Keratinocyte (primary cell): ENCODE data around the gene ABCD2. TPM values are rescaled to one million over a fixed set of nuclear protein-coding genes. Genes with fewer than 3 reads are reported as not detected.

Experiments
- DNase-seq: peaks from one replicate; pipeline ENCODE4 v3.0.0-alpha.2; 2011; ENCODE audit warnings: low read depth, missing footprints, low spot score
- FAIRE-seq: peaks from 2 replicates; lab custom pipeline; 2011; peaks lifted over from hg19 to GRCh38; lab: Jason Lieb, UNC
- H2AFZ ChIP-seq: 2 replicates; pipeline ENCODE4 v1.6.0; 2012; ENCODE audit warnings: low read length, control low read depth, inconsistent platforms; ENCODE audit not compliant: control insufficient read depth
- H3K27ac ChIP-seq: 2 replicates; pipeline ENCODE4 v1.5.1; 2011; ENCODE audit warnings: low read length; ENCODE audit not compliant: control insufficient read depth, insufficient read depth
- H3K27me3 ChIP-seq: 3 replicates; pipeline ENCODE4 v1.6.0; 2011; ENCODE audit warnings: low read length; ENCODE audit not compliant: control insufficient read depth, insufficient read depth; ENCODE audit errors: extremely low read depth
- H3K36me3 ChIP-seq, 2 experiments: 2 replicates in 1 of 2; 3 replicates in 1 of 2; pipeline ENCODE4 v1.5.1; 2011; ENCODE audit warnings: low read length in 2 of 2, mild to moderate bottlenecking in 1 of 2; ENCODE audit not compliant: control insufficient read depth in 2 of 2, insufficient read depth in 2 of 2; ENCODE audit errors: extremely low read depth in 1 of 2
- H3K4me1 ChIP-seq: 3 replicates; pipeline ENCODE4 v1.5.1; 2011; ENCODE audit warnings: low read length; ENCODE audit not compliant: control insufficient read depth, insufficient read depth; ENCODE audit errors: extremely low read depth
- H3K4me2 ChIP-seq: 3 replicates; pipeline ENCODE4 v1.6.0; 2011; ENCODE audit warnings: low read depth, low read length; ENCODE audit not compliant: control insufficient read depth, insufficient read depth; ENCODE audit errors: extremely low read depth
- H3K4me3 ChIP-seq, 3 experiments: fragments of 200-600 bp in 1 of 3; sonication (generic) in 1 of 3; 2 replicates in 2 of 3; 3 replicates in 1 of 3; pipeline ENCODE4 v1.5.1; 2011 to 2016; ENCODE audit warnings: low read length in 3 of 3, mild to moderate bottlenecking in 3 of 3, control low read depth in 2 of 3, inconsistent platforms in 1 of 3, low read depth in 1 of 3, mixed read lengths in 1 of 3, mixed run types in 1 of 3, moderate library complexity in 1 of 3; ENCODE audit not compliant: control insufficient read depth in 2 of 3, insufficient read depth in 2 of 3; ENCODE audit errors: extremely low read depth in 1 of 3
- H3K79me2 ChIP-seq: 2 replicates; pipeline ENCODE4 v1.6.0; 2012; ENCODE audit warnings: low read length; ENCODE audit not compliant: control insufficient read depth, insufficient read depth
- H3K9ac ChIP-seq: 3 replicates; pipeline ENCODE4 v1.6.0; 2011; ENCODE audit warnings: low read length; ENCODE audit not compliant: control insufficient read depth, insufficient read depth; ENCODE audit errors: extremely low read depth
- H3K9me1 ChIP-seq: 3 replicates; pipeline ENCODE4 v1.6.0; 2011; ENCODE audit warnings: low read length; ENCODE audit not compliant: control insufficient read depth, insufficient read depth; ENCODE audit errors: extremely low read depth
- H3K9me3 ChIP-seq: 2 replicates; pipeline ENCODE4 v1.5.1; 2012; ENCODE audit warnings: low read depth, low read length; ENCODE audit not compliant: control insufficient read depth
- H4K20me1 ChIP-seq: 3 replicates; pipeline ENCODE4 v1.6.0; 2011; ENCODE audit warnings: low read length; ENCODE audit not compliant: control insufficient read depth, insufficient read depth; ENCODE audit errors: extremely low read depth
- CTCF ChIP-seq, 3 experiments: IDR thresholded peaks in 1 of 3; conservative IDR thresholded peaks in 1 of 3; optimal IDR thresholded peaks in 1 of 3; 2 replicates in 2 of 3; 3 replicates in 1 of 3; pipeline versions ENCODE3 to v1.5.1; 2011; ENCODE audit warnings: low read length in 3 of 3, mild to moderate bottlenecking in 3 of 3, moderate library complexity in 2 of 3, control low read depth in 1 of 3, inconsistent platforms in 1 of 3; ENCODE audit not compliant: insufficient read depth in 2 of 3; ENCODE audit errors: extremely low read depth in 1 of 3
- EZH2 ChIP-seq: IDR thresholded peaks from one replicate; pipeline ENCODE4 v1.6.1; 2012; ENCODE audit warnings: inconsistent platforms, mild to moderate bottlenecking, low read length, moderate library complexity
- dilution Hi-C: fragments of 300-500 bp; cut with MboI; formaldehyde crosslinking; loops from one replicate; pipeline ENCODE4 v1.7.0; 2020; ENCODE audit warnings: low sequenced_read_pairs; ENCODE audit not compliant: extremely low pct_ligation_motif_present
- polyA plus RNA-seq, 5 experiments: library from polyadenylated mRNA; depleted of rRNA in 3 of 5; stranded (reverse) in 3 of 5; stranded (forward) in 1 of 5; unstranded in 1 of 5; fragments of >200 nt; gene quantifications; 1 replicate in 1 of 5; 2 replicates in 3 of 5; 3 replicates in 1 of 5; pipeline versions ENCODE4 v1.2.1 to v1.2.3, GENCODE V29; 2011 to 2012; ENCODE audit warnings: missing spikeins in 2 of 5, low read depth in 1 of 5, low replicate concordance in 1 of 5

ABCD2 gene
- polyA plus RNA-seq, 1 donor (not counting 4 experiments of a cell fraction or from before 2014, with no cell fraction given): 0.03 TPM

- no peak for DNase-seq
- no peak overlapping the region for H3K27ac ChIP-seq
- no peaks in the 10 kb centered on the region for H3K27me3 ChIP-seq
- no peaks in the 10 kb centered on the region for H4K20me1 ChIP-seq
- no peaks in the 10 kb centered on the region for H3K9me3 ChIP-seq
- H3K9me1 ChIP-seq: no peaks in the 10 kb centered on the region
- H2AFZ ChIP-seq: no peak overlapping the region
- H3K4me1 ChIP-seq: peaks cover 3% of the 10 kb centered on the region
- no peak overlapping the region for H3K4me2 ChIP-seq
- dilution Hi-C loops: no loop called here
- H3K9ac ChIP-seq: no peak overlapping the region
- no peaks in the 10 kb centered on the region for H3K79me2 ChIP-seq
- no peak overlapping the region for H3K4me3 ChIP-seq
- FAIRE-seq: no peak
- no peaks in the 10 kb centered on the region for H3K36me3 ChIP-seq
- TF ChIP-seq CTCF (optimal IDR thresholded peaks at IDR 0.05 in 1 of 3, IDR thresholded peaks at IDR 0.05 in 1 of 3, conservative IDR thresholded peaks at IDR 0.05 in 1 of 3; ENCODE audit: extremely low read depth in 1 of 3, insufficient read depth in 2 of 3, low read length in 3 of 3) (no peak), EZH2 (no peak)
Measured at GRCh38 chr12:39622306-39622705, 2.7 kb upstream of the ABCD2 start.

GRCh38 chr12:39621670-39622069 is 2.1 kb upstream of the ABCD2 start:
- no peak overlapping the region for H3K4me3 ChIP-seq
- no peak overlapping the region for H3K4me2 ChIP-seq
- dilution Hi-C loops: no loop called here
- no peak overlapping the region for H3K27ac ChIP-seq
- no peak overlapping the region for H2AFZ ChIP-seq
- no peaks in the 10 kb centered on the region for H3K36me3 ChIP-seq
- no peaks in the 10 kb centered on the region for H3K79me2 ChIP-seq
- H3K9me1 ChIP-seq: no peaks in the 10 kb centered on the region
- TF ChIP-seq CTCF (optimal IDR thresholded peaks at IDR 0.05 in 1 of 3, IDR thresholded peaks at IDR 0.05 in 1 of 3, conservative IDR thresholded peaks at IDR 0.05 in 1 of 3; ENCODE audit: extremely low read depth in 1 of 3, insufficient read depth in 2 of 3, low read length in 3 of 3): no peak
- TF ChIP-seq EZH2: no peak
- no peaks in the 10 kb centered on the region for H4K20me1 ChIP-seq
- no peaks in the 10 kb centered on the region for H3K9me3 ChIP-seq
- FAIRE-seq (no peak), DNase-seq (no peak)
- H3K4me1 ChIP-seq: peaks cover 3% of the 10 kb centered on the region
- H3K9ac ChIP-seq: no peak overlapping the region
- H3K27me3 ChIP-seq: no peaks in the 10 kb centered on the region
